ENCODE measurements around the gene ACP6.
"Not testable (repeated sequence)": the region's sequence is repeated elsewhere in the genome, so short reads cannot be mapped to it uniquely, and the experiment has no call there.

Gene ACP6

DNA sequence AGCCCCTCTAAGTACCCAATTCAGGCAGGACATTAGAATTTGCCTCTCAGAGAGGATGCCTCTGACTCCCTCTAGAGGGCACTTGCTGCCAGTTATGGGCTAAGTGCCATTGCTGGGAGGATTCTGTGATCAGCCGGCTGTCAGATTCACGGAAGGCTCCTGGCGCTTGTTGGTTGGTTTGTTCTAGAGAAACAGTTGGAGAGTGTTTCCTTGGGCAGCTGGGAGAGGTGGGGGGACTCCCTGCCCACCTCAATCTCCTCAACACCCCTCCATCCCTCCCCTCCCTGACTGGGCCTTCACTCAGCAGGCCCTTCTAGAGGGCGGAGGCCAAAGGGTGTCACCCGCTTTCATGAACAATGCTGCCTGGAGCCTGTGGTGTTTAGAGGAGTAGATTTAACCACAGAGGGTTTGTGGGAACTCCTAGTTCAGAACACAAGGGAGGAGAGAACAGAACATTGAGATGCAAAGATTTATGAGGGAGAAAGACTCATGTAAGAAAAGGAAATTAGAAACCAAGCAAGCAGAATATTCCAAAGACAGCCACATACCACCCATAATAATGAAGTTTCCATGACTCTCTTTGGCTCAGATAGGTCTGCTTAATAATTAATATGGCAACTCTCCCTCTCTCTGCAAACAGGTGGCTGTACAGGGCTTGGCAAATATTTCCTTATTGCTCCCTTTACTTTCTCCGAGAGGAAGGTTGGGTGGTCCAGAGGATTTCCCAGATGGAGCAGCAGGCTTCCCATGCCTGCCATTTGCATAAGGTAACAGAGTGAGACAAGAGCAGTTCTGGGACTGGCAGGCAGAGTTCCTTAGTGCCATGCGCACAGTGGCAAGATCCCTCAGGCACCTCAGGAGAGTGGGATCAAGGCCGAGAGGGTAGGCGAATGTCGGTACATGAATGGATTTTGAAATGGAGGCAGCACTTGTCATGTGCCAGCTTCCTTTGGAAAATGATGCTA lies 30.0 kb upstream of the ACP6 start:
- peak; percentile 62 for DNase-seq (ENCODE audit: low spot score)

DNA sequence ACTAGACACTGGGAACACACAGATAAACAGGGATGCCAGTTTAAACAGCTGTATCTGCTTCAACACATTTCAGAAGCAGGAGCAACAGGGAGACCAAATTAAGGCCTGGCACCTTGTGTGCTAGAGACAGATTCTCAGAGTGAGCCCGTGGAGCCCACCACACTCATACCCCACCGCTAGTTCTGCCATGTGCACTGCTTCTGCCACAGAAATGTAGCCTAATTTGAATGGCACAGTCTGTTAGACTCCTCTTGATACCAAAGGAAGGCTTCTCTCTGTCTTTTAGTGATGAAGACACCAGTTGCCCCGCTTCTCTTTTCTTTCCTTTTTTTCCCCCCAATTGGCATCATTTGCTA lies 29.3 kb upstream of the ACP6 start:
- TF ChIP-seq, protein P1, sequence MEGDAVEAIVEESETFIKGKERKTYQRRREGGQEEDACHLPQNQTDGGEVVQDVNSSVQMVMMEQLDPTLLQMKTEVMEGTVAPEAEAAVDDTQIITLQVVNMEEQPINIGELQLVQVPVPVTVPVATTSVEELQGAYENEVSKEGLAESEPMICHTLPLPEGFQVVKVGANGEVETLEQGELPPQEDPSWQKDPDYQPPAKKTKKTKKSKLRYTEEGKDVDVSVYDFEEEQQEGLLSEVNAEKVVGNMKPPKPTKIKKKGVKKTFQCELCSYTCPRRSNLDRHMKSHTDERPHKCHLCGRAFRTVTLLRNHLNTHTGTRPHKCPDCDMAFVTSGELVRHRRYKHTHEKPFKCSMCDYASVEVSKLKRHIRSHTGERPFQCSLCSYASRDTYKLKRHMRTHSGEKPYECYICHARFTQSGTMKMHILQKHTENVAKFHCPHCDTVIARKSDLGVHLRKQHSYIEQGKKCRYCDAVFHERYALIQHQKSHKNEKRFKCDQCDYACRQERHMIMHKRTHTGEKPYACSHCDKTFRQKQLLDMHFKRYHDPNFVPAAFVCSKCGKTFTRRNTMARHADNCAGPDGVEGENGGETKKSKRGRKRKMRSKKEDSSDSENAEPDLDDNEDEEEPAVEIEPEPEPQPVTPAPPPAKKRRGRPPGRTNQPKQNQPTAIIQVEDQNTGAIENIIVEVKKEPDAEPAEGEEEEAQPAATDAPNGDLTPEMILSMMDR (IDR thresholded peaks at IDR 0.05; ENCODE audit: extremely low read depth, missing control alignments) = no peak
- DNase-seq (ENCODE audit: low spot score) = no peak

More for the DNA sequence above, 30.0 kb upstream of the ACP6 start:
- TF ChIP-seq, protein P1 (IDR thresholded peaks at IDR 0.05; ENCODE audit: extremely low read depth, missing control alignments) = peak; percentile 77

DNA sequence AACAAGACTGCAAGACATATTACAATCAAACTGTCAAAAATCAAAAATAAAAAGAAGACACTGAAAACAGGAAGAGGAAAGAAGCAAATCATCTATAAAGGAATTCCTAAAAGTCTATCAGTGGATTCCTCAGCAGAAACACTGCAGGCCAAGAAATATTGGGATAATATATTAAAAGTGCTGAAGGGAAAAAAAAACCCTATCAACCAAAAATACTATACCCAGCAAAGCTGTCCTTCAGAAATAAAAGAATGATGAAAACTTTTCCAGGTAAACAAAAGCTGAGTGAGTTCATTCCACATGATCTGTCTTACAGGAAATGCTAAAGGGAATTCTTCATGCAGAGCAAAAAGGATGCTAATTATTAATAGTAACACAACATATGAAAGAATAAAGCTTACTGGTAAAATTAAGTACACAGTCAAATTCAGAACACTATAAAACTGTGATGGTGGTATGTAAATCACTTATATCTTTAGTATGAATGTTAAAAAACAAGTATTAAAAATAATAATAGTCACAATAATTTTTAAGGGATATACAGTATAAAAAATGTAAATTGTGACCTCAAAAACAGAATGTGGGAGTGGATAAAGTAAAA lies 12.9 kb upstream of the ACP6 start:
- DNase-seq (ENCODE audit: low spot score) = no peak
- TF ChIP-seq, protein P1 (IDR thresholded peaks at IDR 0.05; ENCODE audit: extremely low read depth, missing control alignments) = no peak

DNA sequence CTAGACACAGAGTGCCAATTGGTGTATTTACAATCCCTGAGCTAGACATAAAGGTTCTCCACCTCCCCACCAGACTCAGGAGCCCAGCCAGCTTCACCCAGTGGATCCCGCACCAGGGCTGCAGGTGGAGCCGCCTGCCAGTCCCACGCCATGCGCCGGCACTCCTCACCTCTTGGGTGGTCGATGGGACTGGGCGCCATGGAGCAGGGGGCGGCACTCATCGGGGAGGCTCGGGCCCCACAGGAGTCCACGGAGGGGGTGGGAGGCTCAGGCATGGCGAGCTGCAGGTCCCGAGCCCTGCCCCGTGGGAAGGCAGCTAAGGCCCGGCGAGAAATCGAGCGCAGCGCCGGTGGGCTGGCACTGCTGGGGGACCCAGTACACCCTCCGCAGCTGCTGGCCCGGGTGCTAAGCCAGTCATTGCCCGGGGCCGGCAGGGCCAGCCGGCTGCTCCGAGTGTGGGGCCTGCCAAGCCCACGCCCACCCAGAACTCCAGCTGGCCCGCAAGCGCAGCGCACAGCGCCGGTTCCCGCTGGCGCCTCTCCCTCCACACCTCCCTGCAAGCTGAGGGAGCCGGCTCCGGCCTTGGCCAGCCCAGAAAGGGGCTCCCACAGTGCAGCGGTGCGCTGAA lies 10.4 kb upstream of the ACP6 start:
- DNase-seq (ENCODE audit: low spot score) = not testable (repeated sequence)

DNA sequence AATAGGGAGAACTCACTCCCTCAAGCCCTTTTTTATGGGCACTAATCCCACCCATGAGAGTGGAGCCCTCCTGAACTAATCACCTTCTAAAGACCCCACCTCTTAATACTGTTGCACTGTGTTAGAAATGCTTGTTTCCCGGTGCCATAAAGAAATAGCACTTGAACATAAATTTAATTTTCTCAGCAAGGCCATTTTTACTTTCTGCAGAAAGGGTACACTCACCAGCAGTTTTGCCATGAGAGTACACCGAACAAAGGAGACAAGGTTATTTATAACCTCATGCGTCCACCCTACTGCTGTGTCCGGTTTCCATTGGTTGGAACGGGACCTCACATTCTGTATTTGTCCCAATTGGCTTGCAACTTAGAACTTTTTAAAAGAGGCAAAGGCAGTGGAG lies 7.4 kb upstream of the ACP6 start:
- DNase-seq (ENCODE audit: low spot score) = not testable (repeated sequence)

DNA sequence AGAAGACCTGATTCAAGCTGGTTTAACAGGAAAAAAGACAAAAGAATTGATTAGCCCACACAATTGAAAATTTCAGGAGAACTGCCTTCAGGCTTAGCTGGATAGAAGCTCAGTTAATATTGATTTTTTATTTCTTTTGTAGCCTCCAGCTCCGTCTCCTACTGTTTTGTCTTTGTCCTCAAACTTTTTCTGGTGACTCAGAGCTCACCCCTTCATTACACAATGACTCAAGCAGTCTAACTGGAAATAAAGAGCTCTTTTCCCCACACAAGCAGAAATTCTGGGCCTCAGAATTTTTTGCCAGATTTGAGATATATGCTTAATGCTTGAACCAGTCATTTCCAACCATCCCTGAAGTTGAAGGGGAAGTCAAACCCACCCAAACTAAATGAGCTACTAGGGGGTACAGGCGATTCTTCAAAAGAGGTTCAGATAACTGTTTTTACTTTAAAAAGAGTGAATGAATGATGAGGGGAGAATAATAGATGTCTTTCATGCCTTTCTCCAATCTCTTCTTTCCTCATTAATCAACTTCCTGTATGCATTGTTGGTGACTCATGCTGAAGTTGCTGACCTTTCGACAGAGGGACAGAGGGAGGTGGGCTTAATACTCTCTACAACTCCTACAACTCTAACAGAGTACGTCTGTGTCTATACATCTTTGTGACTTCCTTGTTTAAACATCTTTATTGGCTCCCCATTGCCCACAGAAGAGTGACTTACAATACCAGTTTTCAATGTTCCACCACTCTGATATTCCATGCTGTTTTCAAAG lies 6.2 kb upstream of the ACP6 start:
- no peak for DNase-seq (ENCODE audit: low spot score)
- TF ChIP-seq, protein P1 (IDR thresholded peaks at IDR 0.05; ENCODE audit: extremely low read depth, missing control alignments) = no peak

DNA sequence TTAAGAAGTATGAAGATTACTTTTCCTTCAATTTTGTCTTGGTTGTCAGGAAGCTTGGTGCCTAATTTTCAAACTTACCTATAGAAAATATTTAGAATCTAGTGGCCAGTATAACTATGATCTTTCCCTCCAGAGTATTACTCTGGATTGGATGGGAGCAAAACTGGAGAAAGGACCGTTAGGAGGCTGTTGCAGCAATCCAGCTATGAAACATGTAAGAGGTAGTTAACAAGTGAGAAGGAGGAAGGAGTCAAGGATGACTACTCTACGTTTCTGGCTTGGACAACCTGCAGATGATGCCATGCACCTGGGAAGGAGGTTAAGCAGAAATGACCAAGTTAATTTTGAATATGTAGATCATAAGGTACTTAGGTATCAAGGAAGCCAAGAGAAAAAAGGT lies 3.5 kb upstream of the ACP6 start:
- TF ChIP-seq, protein P1 (IDR thresholded peaks at IDR 0.05; ENCODE audit: extremely low read depth, missing control alignments) = no peak
- DNase-seq (ENCODE audit: low spot score) = no peak

DNA sequence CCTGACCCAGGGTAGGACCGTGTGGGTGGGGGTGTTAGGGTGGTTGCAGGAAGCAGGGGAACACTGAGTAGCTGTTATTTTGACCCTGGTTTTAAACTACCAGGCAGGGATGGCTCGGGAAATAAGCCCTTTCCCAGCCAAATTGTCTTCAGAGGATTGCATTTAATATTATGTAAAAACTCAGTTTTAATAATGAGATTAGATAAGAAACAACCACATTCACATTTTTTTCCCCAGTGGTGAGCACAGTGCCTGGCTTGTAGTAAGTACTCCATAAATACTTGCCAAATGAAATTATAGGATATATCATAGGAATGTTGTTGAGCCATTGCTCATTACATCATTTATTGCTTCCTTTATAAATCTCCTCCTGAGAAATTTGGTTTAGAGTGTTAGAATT lies 3.1 kb upstream of the ACP6 start:
- TF ChIP-seq, protein P1 (IDR thresholded peaks at IDR 0.05; ENCODE audit: extremely low read depth, missing control alignments) = no peak

More for the DNA sequence above, 3.1 kb upstream of the ACP6 start:
- no peak for DNase-seq (ENCODE audit: low spot score)

Measured in GM20000 (cell line).